HG03439 (cell line): ENCODE data around the gene MTTP.
"Not testable (repeated sequence)": the region's sequence is repeated elsewhere in the genome, so short reads cannot be mapped to it uniquely, and the experiment has no call there.

Experiments
- ATAC-seq: cut with Tn5 transposase; IDR thresholded peaks from one replicate; pipeline ENCODE4 v1.9.1; 2021; ENCODE audit warnings: mild to moderate bottlenecking, moderate library complexity; ENCODE audit not compliant: unreplicated experiment

Gene MTTP

DNA sequence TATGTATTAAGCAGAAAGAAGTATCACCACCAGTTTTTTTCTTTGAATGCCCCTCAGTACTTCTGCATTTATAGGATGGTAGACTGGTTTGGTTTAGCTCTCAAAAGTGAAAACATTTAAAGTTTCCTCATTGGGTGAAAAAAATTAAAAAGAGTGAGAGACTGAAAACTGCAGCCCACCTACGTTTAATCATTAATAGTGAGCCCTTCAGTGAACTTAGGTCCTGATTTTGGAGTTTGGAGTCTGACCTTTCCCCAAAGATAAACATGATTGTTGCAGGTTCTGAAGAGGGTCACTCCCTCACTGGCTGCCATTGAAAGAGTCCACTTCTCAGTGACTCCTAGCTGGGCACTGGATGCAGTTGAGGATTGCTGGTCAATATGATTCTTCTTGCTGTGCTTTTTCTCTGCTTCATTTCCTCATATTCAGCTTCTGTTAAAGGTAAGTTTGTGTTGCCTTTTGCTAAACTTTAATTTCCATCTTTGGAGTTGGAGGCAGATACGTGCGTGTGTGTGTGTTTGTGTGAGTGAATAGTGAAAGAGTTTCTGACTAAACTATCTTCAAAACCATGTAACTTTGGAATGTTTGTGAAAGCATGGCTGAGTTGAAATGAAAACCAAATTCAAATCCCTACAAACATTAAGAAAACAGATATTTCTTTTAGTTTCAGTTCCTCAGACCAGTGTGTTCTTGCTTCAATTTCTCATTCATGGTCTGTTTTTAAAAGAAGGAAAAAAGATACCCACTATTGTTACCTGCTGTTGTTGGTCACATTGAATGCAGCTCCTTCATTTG lies at the start of gene MTTP:
Gene MTTP, plus strand, starts transcription at position 295 of the 795 bp plus-strand sequence. Its CDS starts 86 bp downstream, at position 381.
- ATAC-seq, result peak; percentile 60

GRCh38 chr4:99529228-99529627 lies 45.4 kb upstream of the MTTP start:
- no peak for ATAC-seq

DNA sequence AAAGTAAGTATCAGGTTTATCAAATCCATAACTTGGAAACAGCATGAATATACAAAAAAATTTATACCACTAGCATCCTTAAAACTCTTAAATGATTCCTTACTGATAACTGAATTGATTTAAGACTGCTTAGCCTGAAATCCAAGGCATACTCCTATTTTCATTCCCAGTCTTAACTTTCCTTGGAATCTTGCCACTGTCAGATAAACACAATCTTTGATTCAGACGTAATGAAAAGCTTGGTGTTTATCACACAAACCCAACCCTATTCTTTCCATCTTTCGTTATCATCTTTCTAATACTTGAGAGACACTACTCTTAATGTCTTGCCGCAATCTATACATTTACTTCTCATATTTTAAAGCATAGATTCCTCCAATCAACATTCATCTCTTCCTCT lies 44.7 kb upstream of the MTTP start:
- no peak for ATAC-seq

- ATAC-seq, result not testable (repeated sequence)
Observed at GRCh38 chr4:99534699-99535098, 39.9 kb upstream of the MTTP start.

GRCh38 chr4:99536271-99536670 lies 38.4 kb upstream of the MTTP start:
- no peak for ATAC-seq

- no peak for ATAC-seq
Observed at GRCh38 chr4:99536848-99537247, 37.8 kb upstream of the MTTP start.

- ATAC-seq, result no peak
Observed at GRCh38 chr4:99537674-99538073, 37.0 kb upstream of the MTTP start.

DNA sequence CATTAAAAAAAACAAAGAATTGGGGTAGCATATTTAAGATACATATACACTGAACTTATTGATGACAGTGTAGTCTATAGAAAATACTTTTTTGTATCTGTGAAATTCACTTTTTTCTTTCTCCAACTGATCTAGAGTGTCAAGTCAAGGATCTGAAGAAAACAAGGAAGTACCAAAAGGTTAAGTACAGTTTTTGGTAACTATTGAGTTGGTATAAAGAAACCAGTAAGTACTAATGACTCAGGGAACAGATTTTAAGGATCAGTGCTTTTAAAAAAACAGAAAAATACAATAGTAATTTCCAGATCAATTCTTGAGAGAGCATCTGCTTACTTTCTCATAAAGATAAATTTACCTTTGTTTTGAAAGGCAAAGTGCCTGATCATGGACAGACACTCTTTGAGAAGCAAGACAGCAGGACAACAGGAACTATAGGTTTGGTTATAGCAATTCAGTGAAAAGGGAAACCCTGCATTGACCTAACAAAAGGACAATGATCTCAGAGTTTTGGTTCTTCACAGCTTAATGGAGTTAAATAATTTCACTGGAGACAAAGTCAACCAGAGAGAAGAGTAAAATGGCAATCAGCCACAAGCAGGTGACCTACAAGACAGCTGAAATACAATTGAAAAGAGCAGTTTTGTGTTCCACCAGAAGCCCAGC lies 34.2 kb upstream of the MTTP start:
- no peak for ATAC-seq

- ATAC-seq, result no peak
Observed at GRCh38 chr4:99552872-99553271, 21.8 kb upstream of the MTTP start.

DNA sequence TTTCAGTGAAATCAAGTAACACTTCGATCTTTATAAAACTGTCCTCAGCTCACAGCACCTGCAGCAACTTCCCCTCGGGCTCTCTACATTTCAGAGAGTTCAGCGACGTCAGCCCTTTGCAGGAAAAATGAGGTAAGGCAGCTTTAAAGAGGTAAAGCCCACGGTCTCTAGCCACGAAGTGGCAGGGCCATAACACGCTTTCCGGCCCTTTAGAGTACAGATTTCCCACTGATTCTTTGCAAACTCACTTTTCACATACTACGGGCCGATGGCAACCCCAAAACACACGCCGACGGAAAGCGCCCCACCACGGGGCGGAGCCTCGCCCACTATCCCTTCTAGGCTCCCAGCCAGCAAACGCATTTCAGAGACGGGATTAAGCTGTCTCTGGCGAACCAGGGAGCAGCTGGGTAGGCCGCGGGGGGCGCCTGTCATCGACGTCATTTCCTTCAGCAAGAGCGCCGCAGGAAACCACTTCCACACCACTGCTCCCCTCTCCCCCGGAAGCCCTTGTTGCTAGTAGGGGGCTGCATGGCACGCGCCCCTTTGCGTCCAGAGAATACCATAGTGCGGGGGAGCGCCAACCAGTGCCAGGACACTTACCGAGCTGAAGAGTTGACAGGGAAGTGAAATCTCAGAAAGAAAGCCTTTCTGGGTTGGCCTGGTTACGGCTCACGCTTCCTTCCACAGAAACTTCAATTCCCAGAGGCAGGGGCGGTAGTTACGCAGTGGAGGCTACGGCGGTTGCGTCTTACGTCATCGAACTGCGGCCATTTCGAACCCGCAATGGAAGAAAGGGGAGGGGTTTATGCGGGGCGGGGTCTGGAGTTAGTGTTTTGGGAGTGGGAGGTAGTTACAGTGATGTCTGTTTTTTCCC lies 11.1 kb upstream of the MTTP start, which contains the start of gene TRMT10A:
Gene TRMT10A, minus strand, starts transcription at position 730 of the 877 bp plus-strand sequence. CDS start 4,701 bp downstream, outside the sequence.
- ATAC-seq, result peak; percentile 97

- no peak for ATAC-seq
Observed at GRCh38 chr4:99564921-99565320, 9.7 kb upstream of the MTTP start.

- no peak for ATAC-seq
Observed at GRCh38 chr4:99571883-99572282, 2.7 kb upstream of the MTTP start.

DNA sequence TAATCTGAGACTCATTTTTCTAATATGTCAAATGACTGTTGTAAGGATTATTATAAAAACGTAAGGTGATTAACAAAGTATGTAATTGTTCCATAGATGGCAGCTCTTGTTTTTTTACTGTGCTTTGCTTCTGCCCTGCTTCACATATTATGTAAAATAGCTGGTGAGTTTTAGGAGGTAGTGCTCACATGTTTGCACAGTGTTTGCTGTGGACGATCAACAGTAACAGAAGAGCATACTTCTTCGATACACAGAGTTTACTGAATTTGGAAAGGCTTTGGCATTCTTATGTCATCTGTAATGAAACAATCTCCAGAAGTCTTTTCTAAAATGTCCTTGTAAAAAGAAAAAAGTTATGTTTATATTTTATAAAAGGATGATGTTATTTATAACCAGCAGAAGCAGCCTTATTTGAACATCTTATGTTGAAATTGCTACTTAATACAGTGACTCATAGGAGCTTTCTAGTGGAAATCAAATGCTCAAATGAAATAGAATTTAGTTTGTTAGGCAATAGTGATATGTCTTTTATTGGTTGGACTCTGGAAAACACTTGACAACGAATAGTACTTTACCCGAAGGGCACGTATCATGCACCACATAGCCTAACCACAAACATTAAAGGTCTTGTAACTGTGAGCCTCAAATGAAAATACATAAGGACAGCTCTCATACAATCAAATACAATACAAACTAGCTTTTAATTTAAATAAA lies 1.9 kb upstream of the MTTP start:
- ATAC-seq, result no peak

DNA sequence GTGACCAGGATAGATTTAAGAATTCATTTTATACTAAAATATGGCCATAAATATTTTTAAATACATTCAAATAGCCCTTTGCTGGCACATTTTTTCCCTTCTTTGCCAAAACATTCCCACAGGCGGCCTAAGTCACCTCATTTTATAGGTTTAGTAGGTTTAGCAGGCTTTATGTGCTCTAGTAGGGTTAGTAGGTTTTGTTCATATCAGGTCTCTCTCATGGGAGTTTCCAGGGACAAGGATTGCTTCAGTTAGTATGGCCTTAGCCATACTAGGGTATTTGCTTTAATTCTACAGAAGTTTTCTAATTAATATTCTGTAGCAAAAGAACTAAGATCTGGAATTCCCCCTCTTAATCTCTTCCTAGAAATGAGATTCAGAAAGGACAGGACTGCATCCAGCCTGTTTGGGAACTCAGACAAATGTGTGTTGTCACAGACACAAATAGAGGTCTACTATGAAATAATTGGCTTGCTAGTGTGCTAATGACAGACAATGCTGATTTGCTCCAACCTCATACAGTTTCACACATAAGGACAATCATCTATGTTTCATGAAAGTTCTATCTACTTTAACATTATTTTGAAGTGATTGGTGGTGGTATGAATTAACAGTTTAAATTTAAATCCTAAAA lies 772 bp upstream of the MTTP start:
- ATAC-seq, result no peak

DNA sequence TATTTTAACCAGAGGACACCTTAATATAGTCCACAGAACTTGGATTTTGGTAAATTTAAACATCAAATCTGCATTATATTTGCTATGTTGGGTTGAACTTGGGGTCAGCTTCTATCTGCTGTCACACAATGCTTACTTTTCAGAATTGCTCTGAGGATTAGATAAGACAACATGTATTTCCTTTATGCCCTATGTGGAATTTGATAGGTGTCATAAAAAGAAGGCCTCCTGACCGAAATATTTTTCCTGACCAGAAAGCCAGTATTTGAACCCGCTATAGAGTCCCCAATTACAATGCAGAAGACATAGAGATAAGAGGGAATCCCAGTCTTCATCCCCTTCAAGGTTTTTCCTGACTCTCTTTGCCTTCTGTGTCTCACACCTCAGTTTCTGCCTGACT lies 4.1 kb downstream of the MTTP start:
- ATAC-seq, result no peak

- no peak for ATAC-seq
Observed at GRCh38 chr4:99585516-99585915, 10.9 kb downstream of the MTTP start.

GRCh38 chr4:99586322-99586721 lies 11.7 kb downstream of the MTTP start:
- ATAC-seq, result no peak

- ATAC-seq, result no peak
Observed at GRCh38 chr4:99586797-99587196, 12.2 kb downstream of the MTTP start.

DNA sequence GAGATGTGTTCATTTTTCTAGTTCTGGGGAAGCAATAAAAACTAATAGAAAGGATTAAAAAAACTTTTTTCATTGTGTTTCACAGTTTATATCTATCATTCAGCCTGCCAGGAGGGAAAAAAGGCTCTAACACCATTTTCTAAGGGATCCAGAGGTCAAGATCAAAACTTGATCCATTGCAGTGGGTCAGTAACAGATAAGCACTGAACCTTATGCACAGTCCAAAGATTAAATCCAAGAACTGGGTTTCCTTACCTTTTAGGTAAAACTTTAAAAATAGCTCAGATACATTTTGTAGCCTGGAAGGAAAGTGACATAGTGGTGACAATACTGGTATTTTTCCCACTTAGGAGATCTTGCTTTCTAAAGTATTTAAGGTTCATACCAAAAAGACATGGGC lies 12.7 kb downstream of the MTTP start:
- ATAC-seq, result no peak

DNA sequence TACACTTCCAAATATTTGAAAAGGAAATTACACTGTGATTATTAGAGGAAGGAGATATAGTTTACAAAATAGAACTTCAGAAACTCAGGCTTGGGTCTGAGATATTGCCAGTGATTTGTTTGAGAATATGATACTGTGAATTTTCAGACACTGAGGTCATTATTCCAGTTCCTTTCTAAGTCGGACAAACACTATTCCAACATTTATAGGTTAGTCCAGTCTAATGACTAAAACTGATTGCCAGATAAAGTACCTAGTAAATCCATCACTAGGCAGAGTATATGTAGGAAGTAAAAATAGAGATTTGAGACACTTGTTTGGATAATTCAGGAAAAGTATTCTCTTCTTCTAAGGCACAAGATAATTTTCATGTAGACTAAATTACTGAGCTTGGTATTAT lies 13.2 kb downstream of the MTTP start:
- ATAC-seq, result no peak
